ENCODE data around the gene RNF167.
"Not testable (repeated sequence)": the region's sequence is repeated elsewhere in the genome, so short reads cannot be mapped to it uniquely, and the experiment has no call there.

Gene RNF167

GRCh38 chr17:4919511-4920047, 20.5 kb upstream of the RNF167 start:
- H3K4me3 ChIP-seq (ENCODE audit: low read depth, low read length), result no peak overlapping the region
- CTCF ChIA-PET, result interaction anchor here (1.0 to 2.8 kb wide), 8 partner anchors 11 to 112 kb away, joined by 3 to 21 read pairs (median 5); partner anchors contain the start of gene CHRNE
- no peak for DNase-seq (ENCODE audit: low read depth, low spot score)
- POLR2A ChIA-PET, result interaction anchor here (0.6 to 1.1 kb wide), 2 partner anchors 20 to 444 kb away, joined by 3 read pairs; partner anchors contain the start of genes RNF167 and SLC25A11
- TF ChIP-seq CTCF (IDR thresholded peaks at IDR 0.05; ENCODE audit: insufficient read depth, low read length, missing control alignments), result no peak

GRCh38 chr17:4920351-4921048, 19.6 kb upstream of the RNF167 start:
- no peak for DNase-seq (ENCODE audit: low read depth, low spot score)
- POLR2A ChIA-PET, result interaction anchor here (0.6 to 1.1 kb wide), 2 partner anchors 19 to 444 kb away, joined by 3 read pairs; partner anchors contain the start of genes RNF167 and SLC25A11
- H3K4me3 ChIP-seq (ENCODE audit: low read depth, low read length), result no peak overlapping the region
- CTCF ChIA-PET, result interaction anchor here (1.0 to 2.8 kb wide), 5 partner anchors 12 to 19 kb away, joined by 3 to 21 read pairs (median 10); partner anchors contain the start of gene CHRNE
- no peak for TF ChIP-seq CTCF (IDR thresholded peaks at IDR 0.05; ENCODE audit: insufficient read depth, low read length, missing control alignments)

GRCh38 chr17:4921320-4921719, 18.7 kb upstream of the RNF167 start:
- POLR2A ChIA-PET, result interaction anchor here (0.9 to 1.0 kb wide), 2 partner anchors 11 to 12 kb away, joined by 3 read pairs; partner anchors contain the start of gene GP1BA
- CTCF ChIA-PET, result interaction anchor here (2.7 to 2.8 kb wide), 2 partner anchors 12 to 16 kb away, joined by 10 to 21 read pairs; no protein-coding TSS in a partner anchor
- H3K4me3 ChIP-seq (ENCODE audit: low read depth, low read length), result no peak overlapping the region
- DNase-seq (ENCODE audit: low read depth, low spot score), result no peak
- TF ChIP-seq CTCF (IDR thresholded peaks at IDR 0.05; ENCODE audit: insufficient read depth, low read length, missing control alignments), result no peak

GRCh38 chr17:4926577-4927335, 13.3 kb upstream of the RNF167 start:
- POLR2A ChIA-PET, result interaction anchor here (0.7 kb wide), 1 partner anchor 27 kb away, joined by 3 read pairs; no protein-coding TSS in a partner anchor
- H3K4me3 ChIP-seq (ENCODE audit: low read depth, low read length); DNase-seq (ENCODE audit: low read depth, low spot score): not testable (repeated sequence)
- CTCF ChIA-PET, result interaction anchor here (0.6 kb wide), 1 partner anchor 75 kb away, joined by 4 read pairs; no protein-coding TSS in a partner anchor

- no peak for DNase-seq (ENCODE audit: low read depth, low spot score)
- POLR2A ChIA-PET, result no interaction called here
- no peak for TF ChIP-seq CTCF (IDR thresholded peaks at IDR 0.05; ENCODE audit: insufficient read depth, low read length, missing control alignments)
- no peak overlapping the region for H3K4me3 ChIP-seq (ENCODE audit: low read depth, low read length)
- CTCF ChIA-PET, result interaction anchor here (0.9 to 1.6 kb wide), 2 partner anchors 11 to 15 kb away, joined by 5 read pairs; partner anchors contain the start of genes RNF167 and SLC25A11
Measured at GRCh38 chr17:4928881-4929280, 11.2 kb upstream of the RNF167 start.

- no peak within 1 kb of the TSS for H3K4me3 ChIP-seq (ENCODE audit: low read depth, low read length)
- ChIA-PET POLR2A (interaction anchor here (1.2 kb wide), 2 partner anchors 7 to 10 kb away, joined by 3 to 4 read pairs; no protein-coding TSS in a partner anchor), CTCF (no interaction called here)
- no peak for TF ChIP-seq CTCF (IDR thresholded peaks at IDR 0.05; ENCODE audit: insufficient read depth, low read length, missing control alignments)
- DNase-seq (ENCODE audit: low read depth, low spot score), result no peak
Measured at GRCh38 chr17:4931963-4932362, 8.1 kb upstream of the RNF167 start, which contains the start of gene GP1BA. TSS of gene GP1BA (plus strand) at chr17:4932277. CDS start at chr17:4932605, 328 bp downstream.

Data from AG04449 (cell line).